GM19467 (cell line): ENCODE measurements around the gene R3HDM2.

Experiments
- ATAC-seq: cut with Tn5 transposase; IDR thresholded peaks from one replicate; pipeline ENCODE4 v1.9.1; 2021; ENCODE audit warnings: mild to moderate bottlenecking, moderate library complexity; ENCODE audit not compliant: unreplicated experiment

The R3HDM2 gene

GRCh38 chr12:57243521-57244311 lies 187.1 kb downstream of the R3HDM2 start:
- no peak for ATAC-seq

GRCh38 chr12:57242691-57243454 lies 188.0 kb downstream of the R3HDM2 start:
- peak; percentile 27 for ATAC-seq

DNA sequence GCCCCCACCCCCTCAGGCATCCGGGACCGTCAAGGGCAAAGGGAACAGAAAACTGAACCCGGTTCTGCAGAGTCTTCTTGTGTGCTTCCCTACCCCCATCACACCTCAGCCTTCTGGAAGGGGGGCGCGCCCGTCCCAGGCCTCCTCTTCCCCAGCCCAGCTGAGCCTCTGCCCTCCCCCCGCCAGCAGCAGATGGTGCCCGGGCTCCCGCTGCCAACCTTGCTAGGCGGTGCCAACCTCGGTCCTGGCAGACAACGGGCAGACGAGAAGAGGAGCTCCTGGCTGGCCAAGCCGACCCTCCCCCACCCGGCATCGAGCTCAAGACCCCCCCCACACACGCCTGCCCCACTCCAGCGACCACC lies 188.5 kb downstream of the R3HDM2 start:
- ATAC-seq: no peak

GRCh38 chr12:57241402-57242310 lies 189.2 kb downstream of the R3HDM2 start:
- ATAC-seq: no peak

GRCh38 chr12:57240926-57241401 lies 189.9 kb downstream of the R3HDM2 start:
- no peak for ATAC-seq

DNA sequence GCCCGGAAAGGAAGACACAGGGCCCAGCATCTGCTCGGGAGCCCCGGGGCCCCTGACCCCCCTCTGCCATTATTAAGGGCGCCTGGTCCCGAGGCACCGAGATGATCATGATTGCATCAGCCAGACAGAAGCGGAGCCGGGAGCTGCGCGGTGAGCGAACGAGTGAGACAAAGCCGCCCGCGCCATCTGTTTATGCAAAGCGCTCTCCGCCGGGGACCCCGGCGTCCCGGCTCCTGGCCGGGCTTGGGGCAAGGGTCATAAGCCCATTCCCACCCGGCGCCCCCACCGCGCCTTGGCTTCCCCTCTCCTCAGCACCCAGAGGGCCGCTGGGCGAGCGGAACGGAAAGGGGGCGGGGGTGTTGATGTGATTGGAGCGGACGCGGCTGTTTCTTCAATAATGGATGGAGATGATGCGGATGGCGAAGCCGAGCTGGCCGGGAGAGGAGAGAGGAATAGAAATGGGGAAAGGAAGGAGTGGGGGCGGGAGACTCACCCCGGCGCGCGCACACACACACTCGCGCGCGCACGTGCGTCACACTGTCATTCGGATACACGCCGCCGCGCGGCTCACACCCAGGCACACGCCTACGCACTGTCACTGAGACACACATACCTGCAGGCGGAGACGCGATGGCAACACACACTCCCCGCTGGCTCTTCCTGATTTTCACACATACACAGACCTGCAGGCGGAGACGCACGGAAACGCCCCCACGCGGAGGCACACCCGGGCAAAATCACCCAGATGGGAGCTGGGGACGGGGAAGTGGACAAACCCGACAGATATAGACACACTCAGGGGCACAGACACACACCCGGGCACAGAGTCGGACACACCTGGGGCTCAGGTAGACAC lies 190.5 kb downstream of the R3HDM2 start:
- no peak for ATAC-seq

- no peak for ATAC-seq
Observed at GRCh38 chr12:57239587-57240065, 191.2 kb downstream of the R3HDM2 start.

GRCh38 chr12:57238854-57239554 lies 191.8 kb downstream of the R3HDM2 start:
- ATAC-seq: peak; percentile 60

DNA sequence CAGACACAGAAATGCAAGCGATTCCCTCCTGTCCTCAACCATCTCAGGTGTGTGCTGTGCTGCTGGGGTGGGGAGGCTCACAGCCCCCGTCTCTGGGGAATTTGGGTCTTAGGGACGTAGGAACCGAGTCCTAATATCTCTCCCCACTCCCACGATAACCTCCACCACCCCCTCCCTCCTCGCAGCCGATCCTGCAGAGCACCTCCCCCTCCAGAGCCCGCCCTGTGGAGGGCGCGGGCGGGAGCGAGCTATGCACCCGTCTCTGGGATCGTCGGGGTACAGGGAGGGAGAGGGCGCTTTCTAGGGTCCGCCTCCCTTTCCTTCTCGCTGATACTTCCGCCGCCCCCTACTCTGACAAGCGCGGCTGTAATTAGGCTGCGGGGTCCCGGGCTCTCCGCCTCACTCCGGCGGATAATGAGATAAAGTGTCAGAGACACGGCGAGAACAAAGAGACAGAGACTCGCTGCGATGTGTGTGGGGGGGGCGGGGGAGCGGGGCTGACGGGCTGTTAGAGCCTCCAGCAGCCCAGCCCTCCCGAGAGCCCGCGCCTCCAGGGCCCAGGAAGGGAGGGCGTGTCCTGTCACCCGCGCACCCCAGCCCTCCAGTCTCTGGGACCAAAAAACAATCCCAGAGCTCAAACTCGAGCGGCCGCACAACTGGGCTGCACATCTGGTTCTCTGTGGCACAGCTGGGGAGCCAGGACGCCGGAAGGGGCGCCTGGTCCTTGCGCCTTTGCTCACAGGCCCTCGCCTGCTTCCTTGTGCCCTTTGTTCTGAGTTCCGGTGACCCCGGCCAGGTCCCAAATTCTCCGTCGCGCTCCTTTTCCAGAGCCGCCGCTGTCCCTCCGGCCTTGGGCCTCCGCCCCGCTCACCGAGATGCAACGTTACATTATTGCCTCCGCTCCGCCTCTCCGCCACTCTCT lies 192.7 kb downstream of the R3HDM2 start:
- no peak for ATAC-seq

- no peak for ATAC-seq
Observed at GRCh38 chr12:57237596-57237931, 193.3 kb downstream of the R3HDM2 start.

- ATAC-seq: no peak
Observed at GRCh38 chr12:57236925-57237595, 193.8 kb downstream of the R3HDM2 start.

- ATAC-seq: no peak
Observed at GRCh38 chr12:57236201-57236924, 194.5 kb downstream of the R3HDM2 start.

DNA sequence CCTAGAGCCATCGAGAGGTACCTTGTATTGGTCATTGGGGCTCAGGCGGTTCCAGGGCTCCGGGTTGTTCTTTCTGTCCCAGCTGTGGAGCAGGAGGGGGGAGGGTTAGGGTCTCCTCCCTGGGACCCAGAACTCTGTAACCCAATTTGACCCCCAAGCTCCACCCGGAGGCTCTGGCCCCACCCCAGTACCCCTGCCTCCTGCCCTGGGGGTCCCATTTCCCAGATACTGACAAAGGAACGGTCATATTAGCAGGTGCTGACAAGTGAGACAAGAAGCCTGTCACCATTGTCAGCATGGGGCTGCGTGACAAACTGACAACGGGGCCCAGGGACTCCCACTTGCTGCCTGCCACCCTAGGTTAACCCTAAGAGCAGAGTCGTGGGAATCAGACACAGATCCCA lies 195.1 kb downstream of the R3HDM2 start:
- ATAC-seq: no peak

DNA sequence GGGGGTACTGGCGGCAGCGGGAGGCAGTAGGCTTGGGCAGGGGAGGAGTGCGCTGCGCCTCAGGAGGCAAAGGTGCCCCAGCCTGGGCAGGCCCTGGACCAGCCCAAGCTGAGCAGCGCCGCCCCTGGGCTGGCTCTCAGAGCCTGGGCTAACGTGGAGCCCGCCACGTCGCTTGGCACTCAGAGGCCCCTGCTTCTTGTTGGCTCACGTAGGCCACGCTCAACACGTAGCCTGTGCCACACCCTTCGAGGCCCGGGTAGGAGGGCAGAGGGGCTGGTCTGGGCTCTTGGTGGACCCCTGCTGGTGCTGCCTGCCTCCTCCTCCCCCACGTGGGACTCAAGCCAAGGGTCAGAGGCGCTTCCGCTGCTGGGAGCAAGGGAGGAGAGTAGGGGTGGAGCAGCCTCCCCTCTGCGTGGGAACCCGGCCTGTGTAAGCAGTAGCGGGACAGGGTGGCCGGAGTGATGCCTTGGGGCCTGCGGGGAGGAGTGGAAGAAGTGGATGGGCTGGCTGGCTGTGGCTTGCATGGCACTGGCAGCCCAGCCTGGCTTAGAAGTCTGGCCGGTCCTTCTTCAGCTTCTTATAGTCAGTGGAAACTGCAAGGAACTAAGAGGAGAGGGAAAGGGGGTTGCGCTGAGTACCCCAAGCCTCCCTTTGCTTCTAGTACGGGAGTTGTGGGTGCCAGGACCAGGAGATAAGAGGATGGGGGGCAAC lies 195.7 kb downstream of the R3HDM2 start:
- no peak for ATAC-seq

- ATAC-seq: no peak
Observed at GRCh38 chr12:57234571-57235016, 196.2 kb downstream of the R3HDM2 start.

DNA sequence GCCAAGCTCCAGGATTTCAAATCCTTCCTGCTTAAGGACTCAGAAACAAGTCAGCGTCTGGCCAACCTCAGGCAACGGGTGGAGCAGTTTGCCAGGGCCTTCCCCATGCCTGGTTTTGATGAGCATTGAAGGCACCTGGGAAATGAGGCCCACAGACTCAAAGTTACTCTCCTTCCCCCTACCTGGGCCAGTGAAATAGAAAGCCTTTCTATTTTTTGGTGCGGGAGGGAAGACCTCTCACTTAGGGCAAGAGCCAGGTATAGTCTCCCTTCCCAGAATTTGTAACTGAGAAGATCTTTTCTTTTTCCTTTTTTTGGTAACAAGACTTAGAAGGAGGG lies 196.6 kb downstream of the R3HDM2 start:
- no peak for ATAC-seq
